Measurements from ENCODE around the gene RRM1. TPM values are rescaled to one million over a fixed set of nuclear protein-coding genes. Genes with fewer than 3 reads are reported as not detected.

Gene RRM1
- total and polyA plus RNA-seq, 9 of the 15 experiments (the other 6 are each of a cell fraction or from before 2014, with no cell fraction given), result 113 to 270 (median 163) TPM

DNA sequence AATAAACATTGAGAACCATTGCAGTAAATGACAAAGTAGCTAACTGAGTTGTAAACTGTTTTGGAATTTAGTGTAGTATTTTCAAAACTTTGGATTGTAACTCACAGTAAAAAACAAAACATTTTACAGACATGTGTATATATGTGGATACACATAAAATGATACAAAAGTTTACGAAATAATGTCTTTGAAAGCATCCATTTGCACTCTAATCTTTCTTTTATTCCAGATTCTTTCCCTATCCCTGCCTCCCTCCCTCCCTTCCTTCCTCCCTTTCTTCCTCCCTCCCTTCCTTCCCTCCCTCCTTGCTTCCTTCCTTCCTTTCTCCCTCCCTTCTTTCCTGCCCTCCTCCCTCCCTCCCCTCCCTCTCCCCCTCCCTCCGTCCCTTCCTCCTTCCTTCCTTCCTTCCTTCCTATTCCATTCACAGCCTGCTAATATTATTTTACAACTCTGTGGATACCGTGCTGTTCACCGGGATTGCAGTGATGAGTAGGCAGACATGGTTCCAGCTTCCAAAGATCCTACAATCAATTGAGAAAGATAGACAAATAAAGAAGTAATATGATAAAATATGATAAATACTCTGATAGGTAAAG, 3.5 kb downstream of the RRM1 start:
- Histone ChIP-seq H4K20me1 (replicated peaks; ENCODE audit: control insufficient read depth, insufficient read depth, low read length) (no peaks in the 10 kb centered on the region; the same call in 1 of the 2 replicates), H3K9me1 (ENCODE audit: control insufficient read depth, insufficient read depth, low read length) (no peaks in the 10 kb centered on the region), H3K79me2 (ENCODE audit: control insufficient read depth, insufficient read depth, low read length) (peaks cover 84% of the 10 kb centered on the region), H3K9ac (ENCODE audit: insufficient read depth in 1 of 2, low read depth in 2 of 2, low read length in 2 of 2) (no peak overlapping the region), H3K9me3 (replicated peaks; ENCODE audit: control insufficient read depth, insufficient read depth, low read depth, low read length) (no peaks in the 10 kb centered on the region), H3K4me1 (replicated peaks in 1 of 2; ENCODE audit: control insufficient read depth in 2 of 2, insufficient read depth in 2 of 2, low read length in 2 of 2) (peaks cover 8 to 19% of the 10 kb centered on the region in 2 experiments; a peak in 3 of 5 replicates), H3K27ac (ENCODE audit: extremely low read depth, low read depth, low read length) (no peak overlapping the region), H3K4me3 (no peak overlapping the region), H3K27me3 (ENCODE audit: control insufficient read depth in 2 of 2, insufficient read depth in 2 of 2, low read length in 2 of 2) (no peaks in the 10 kb centered on the region), H3K4me2 (ENCODE audit: insufficient read depth, low read length) (no peak overlapping the region), H2AFZ (ENCODE audit: low read depth, low read length) (no peak overlapping the region), H3K36me3 (ENCODE audit: control insufficient read depth, insufficient read depth, low read length) (peaks cover 53% of the 10 kb centered on the region)
- no peak for ATAC-seq
- no peak for DNase-seq (ENCODE audit: extremely low read depth in 1 of 4, low spot score in 3 of 4)
- TF ChIP-seq PCBP2 (IDR thresholded peaks at IDR 0.05; ENCODE audit: low read depth, low read length, poor library complexity, severe bottlenecking) (peak; percentile 95), FOXM1 (IDR thresholded peaks at IDR 0.05; ENCODE audit: low read depth) (no peak), FOXM1 (CRISPR knock-in tag; IDR thresholded peaks at IDR 0.05; ENCODE audit: low read depth) (no peak), HNRNPK (IDR thresholded peaks at IDR 0.05; ENCODE audit: low read depth, low read length, poor library complexity, severe bottlenecking) (peak; percentile 80), PCBP1 (IDR thresholded peaks at IDR 0.05; ENCODE audit: low read depth, low read length, poor library complexity, severe bottlenecking) (peak; percentile 86)
- TF ChIP-seq, protein P1, sequence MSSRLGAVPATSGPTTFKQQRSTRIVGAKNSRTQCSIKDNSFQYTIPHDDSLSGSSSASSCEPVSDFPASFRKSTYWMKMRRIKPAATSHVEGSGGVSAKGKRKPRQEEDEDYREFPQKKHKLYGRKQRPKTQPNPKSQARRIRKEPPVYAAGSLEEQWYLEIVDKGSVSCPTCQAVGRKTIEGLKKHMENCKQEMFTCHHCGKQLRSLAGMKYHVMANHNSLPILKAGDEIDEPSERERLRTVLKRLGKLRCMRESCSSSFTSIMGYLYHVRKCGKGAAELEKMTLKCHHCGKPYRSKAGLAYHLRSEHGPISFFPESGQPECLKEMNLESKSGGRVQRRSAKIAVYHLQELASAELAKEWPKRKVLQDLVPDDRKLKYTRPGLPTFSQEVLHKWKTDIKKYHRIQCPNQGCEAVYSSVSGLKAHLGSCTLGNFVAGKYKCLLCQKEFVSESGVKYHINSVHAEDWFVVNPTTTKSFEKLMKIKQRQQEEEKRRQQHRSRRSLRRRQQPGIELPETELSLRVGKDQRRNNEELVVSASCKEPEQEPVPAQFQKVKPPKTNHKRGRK (tag; IDR thresholded peaks at IDR 0.05), result no peak
- in situ Hi-C loops (cut with MboI), result loop anchor here (25.0 kb wide), 1 partner anchor 611 kb away; no protein-coding TSS in a partner anchor
- CTCF ChIA-PET (ENCODE audit: low intra/inter-chr PET ratio), result no interaction called here
- POLR2A ChIA-PET, result interaction anchor here (1.5 to 3.1 kb wide), 2 partner anchors 10 to 37 kb away, joined by 3 to 11 read pairs; no protein-coding TSS in a partner anchor
- 69% methylated on average over 4 of the region's 4 CpGs for WGBS (ENCODE audit: insufficient coverage, low coverage, missing lambda C conversion rate)
- no TSS peak for BruUV-seq (replicated peaks)
- FAIRE-seq, result no peak
- intact Hi-C loops (cut with micrococcal nuclease), result no loop called here
